Sigmoid colon (tissue), 4 donors: ENCODE data around the gene MYNN.

Source experiments
- CTCF ChIP-seq, 4 experiments: fragments of 450-650 bp in 3 of 4; fragments of 200-600 bp in 1 of 4; IDR thresholded peaks; one replicate each; pipeline ENCODE4 v1.5.1; 2016 to 2019; ENCODE audit warnings: antibody characterized with exemption in 4 of 4, mild to moderate bottlenecking in 3 of 4, moderate library complexity in 2 of 4
- EP300 ChIP-seq, 4 donors: sonication (generic); formaldehyde crosslinking; IDR thresholded peaks; one replicate each; pipeline ENCODE4 v1.6.1; 2017; ENCODE audit warnings: antibody characterized with exemption in 4 of 4
- POLR2A ChIP-seq, 2 donors: fragments of 450-650 bp; IDR thresholded peaks; one replicate each; pipeline ENCODE4 v1.6.1; 2016; ENCODE audit warnings: antibody characterized with exemption in 2 of 2, mild to moderate bottlenecking in 2 of 2, moderate library complexity in 2 of 2
- POLR2AphosphoS5 ChIP-seq, 4 donors: sonication (generic); formaldehyde crosslinking; IDR thresholded peaks; one replicate each; pipeline ENCODE4 v1.6.1; 2017; ENCODE audit warnings: antibody characterized with exemption in 4 of 4

DNA sequence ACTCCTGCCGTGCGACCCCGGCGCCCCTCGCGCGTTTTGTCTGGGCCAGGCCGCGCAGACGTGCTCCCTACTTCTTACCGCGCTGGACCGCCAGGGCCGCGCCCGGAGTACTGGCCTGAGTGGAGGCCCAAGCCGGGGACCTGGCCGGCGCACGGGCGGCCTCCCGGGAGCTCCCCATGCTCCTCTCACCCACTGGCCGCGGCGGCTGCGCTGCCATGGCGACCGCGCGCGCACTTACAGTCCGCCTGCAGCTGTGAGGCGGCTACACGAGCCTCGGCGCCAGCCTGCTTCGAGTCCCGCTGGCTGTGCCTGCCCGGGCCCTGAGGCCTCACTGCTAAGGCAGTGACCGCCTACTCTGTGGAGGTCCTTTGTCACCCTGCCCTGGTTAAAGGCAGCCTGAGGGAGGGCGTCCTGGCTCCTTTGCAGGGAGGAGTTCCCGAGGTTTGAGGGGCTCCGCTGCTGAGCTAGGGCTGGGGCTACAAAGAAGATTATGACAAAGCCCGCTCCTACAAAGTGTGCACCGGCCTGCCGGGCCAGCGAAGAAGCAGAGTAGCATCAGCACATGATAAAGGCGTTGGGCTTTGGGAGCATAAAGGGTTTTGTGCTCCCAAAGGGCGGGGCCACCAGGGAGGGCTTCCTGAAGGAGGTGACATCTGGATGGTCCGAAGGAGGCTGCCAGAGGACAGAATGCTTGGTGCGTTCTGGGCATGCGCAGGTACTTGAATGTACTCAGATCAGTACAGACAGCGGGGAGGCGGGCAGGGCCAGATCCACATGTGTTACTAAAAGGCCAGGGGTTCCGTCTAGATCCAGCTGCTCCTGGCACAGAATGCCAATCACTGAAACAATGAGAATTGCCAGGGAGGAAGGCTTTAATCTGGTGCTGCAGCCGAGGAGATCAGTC is 39.4 kb downstream of the MYNN start, which contains the start of the genes LRRC34 and LRRIQ4:
- no peak for TF ChIP-seq CTCF (IDR thresholded peaks at IDR 0.05)
- no peak for TF ChIP-seq EP300 (IDR thresholded peaks at IDR 0.05)
- no peak for TF ChIP-seq POLR2A (IDR thresholded peaks at IDR 0.05)
- peak in 1 of 4 donors; percentile 6 for TF ChIP-seq POLR2AphosphoS5 (IDR thresholded peaks at IDR 0.05)
